K562 treated with DMSO at 1 percent for 48 hours (cell line): ENCODE results near the gene DOCK6. TPM values are rescaled to one million over a fixed set of nuclear protein-coding genes. Genes with fewer than 3 reads are reported as not detected.

Experiments
- total RNA-seq: library from RNA; unstranded; fragments of 300-600 nt; gene quantifications from 2 replicates; pipeline ENCODE4 v1.2.3, GENCODE V29; 2022; ENCODE audit warnings: low replicate concordance; ENCODE audit errors: extremely low read depth

Gene DOCK6, protein sequence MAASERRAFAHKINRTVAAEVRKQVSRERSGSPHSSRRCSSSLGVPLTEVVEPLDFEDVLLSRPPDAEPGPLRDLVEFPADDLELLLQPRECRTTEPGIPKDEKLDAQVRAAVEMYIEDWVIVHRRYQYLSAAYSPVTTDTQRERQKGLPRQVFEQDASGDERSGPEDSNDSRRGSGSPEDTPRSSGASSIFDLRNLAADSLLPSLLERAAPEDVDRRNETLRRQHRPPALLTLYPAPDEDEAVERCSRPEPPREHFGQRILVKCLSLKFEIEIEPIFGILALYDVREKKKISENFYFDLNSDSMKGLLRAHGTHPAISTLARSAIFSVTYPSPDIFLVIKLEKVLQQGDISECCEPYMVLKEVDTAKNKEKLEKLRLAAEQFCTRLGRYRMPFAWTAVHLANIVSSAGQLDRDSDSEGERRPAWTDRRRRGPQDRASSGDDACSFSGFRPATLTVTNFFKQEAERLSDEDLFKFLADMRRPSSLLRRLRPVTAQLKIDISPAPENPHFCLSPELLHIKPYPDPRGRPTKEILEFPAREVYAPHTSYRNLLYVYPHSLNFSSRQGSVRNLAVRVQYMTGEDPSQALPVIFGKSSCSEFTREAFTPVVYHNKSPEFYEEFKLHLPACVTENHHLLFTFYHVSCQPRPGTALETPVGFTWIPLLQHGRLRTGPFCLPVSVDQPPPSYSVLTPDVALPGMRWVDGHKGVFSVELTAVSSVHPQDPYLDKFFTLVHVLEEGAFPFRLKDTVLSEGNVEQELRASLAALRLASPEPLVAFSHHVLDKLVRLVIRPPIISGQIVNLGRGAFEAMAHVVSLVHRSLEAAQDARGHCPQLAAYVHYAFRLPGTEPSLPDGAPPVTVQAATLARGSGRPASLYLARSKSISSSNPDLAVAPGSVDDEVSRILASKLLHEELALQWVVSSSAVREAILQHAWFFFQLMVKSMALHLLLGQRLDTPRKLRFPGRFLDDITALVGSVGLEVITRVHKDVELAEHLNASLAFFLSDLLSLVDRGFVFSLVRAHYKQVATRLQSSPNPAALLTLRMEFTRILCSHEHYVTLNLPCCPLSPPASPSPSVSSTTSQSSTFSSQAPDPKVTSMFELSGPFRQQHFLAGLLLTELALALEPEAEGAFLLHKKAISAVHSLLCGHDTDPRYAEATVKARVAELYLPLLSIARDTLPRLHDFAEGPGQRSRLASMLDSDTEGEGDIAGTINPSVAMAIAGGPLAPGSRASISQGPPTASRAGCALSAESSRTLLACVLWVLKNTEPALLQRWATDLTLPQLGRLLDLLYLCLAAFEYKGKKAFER (N-terminal part only)
- not detected in 2 replicates for total RNA-seq

DNA sequence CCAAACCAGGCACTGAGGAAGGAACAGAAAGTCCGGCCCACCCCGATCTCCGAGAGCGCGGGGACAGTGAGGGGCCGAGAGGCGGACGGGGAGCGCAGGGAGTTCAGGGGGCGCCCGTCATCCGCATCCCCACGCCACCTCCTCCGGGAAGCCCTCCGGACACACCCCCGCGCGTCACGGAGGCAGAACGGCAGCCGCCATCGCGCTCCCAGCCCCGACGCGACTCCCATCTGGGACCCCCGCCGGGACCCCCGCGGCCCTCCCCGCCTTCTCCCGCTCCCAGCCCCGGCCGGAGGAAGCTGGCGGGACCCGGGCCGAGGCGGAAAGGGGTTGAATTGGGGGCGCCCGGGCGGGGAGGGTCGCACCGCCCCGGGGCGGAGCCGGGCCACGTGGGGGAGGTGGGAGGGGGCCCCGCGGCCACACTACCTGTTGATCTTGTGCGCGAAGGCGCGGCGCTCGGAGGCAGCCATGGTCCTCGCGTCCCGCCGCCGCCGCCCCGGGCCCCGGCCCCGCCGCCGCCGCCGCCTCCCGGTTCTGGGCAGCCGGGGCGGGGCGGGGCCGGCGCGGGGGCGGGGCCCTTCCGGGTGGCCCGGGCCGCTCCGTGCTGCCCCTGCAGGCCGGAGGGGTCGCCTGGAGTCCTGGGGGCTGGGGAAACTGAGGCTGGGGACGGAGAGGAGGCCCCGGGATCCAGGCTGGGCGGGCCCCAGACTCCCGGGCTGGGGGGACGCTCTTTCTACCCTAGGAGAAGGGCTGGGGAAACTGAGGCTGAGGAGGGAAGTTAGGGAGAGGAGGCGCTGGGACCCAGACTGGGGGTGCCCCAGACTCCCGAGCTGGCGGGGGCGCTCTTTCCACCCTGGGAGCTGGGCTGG lies at the start of gene DOCK6:
TSS of gene DOCK6 (minus strand) at position 554 of the 869 bp plus-strand sequence. CDS start at position 470, 84 bp downstream.

DNA sequence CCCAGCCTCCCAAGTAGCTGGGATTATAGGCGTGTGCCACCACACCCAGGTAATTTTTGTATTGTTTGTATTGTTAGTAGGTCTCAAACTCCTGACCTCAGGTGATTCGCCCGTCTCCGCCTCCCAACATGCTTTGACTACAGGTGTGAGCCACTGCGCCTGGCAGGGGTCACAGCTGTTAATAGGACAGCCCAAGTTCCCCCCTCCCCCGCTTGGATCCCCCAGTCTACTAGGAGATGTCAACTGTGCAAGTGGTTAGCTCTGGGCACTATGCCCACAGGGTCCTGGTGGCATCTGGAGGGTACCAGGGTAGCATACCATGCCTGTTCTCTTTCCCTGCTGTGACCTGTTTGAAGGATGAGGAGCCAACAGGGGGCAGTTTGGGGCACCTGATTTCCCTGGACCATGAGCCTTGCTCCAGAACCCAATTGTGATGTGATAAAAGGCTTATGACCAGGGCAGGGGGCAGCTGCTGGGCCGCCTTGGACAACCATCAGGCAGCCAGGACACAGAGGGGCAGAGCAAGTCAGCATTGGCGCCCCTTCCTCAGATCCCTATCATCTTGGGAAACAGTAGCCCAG lies 33.4 kb upstream of the DOCK6 start, which contains the start of gene TSPAN16:
TSS of gene TSPAN16 (plus strand) at position 496 of the 581 bp plus-strand sequence. CDS start 138 bp downstream, outside the sequence.

DNA sequence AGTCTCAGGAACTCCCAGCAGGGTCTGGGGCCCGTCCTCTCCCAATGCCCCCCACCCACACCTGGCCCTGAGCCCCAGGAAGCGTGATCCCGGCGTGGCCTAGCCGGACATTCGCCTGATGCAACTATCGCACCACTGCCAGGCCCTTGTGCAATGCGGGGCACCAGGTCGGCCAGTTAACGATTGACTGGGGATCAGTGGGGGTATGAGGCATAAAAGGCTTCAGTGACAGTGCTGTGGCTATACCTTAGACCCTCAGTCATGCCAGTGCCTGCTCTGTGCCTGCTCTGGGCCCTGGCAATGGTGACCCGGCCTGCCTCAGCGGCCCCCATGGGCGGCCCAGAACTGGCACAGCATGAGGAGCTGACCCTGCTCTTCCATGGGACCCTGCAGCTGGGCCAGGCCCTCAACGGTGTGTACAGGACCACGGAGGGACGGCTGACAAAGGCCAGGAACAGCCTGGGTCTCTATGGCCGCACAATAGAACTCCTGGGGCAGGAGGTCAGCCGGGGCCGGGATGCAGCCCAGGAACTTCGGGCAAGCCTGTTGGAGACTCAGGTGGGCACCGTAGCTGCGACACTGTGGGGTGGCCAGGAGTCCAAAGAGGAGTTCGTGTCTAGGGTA lies 22.8 kb downstream of the DOCK6 start, which contains the start of gene ANGPTL8:
TSS of gene ANGPTL8 (plus strand) at position 243 of the 624 bp plus-strand sequence. CDS start at position 262, 19 bp downstream.

DNA sequence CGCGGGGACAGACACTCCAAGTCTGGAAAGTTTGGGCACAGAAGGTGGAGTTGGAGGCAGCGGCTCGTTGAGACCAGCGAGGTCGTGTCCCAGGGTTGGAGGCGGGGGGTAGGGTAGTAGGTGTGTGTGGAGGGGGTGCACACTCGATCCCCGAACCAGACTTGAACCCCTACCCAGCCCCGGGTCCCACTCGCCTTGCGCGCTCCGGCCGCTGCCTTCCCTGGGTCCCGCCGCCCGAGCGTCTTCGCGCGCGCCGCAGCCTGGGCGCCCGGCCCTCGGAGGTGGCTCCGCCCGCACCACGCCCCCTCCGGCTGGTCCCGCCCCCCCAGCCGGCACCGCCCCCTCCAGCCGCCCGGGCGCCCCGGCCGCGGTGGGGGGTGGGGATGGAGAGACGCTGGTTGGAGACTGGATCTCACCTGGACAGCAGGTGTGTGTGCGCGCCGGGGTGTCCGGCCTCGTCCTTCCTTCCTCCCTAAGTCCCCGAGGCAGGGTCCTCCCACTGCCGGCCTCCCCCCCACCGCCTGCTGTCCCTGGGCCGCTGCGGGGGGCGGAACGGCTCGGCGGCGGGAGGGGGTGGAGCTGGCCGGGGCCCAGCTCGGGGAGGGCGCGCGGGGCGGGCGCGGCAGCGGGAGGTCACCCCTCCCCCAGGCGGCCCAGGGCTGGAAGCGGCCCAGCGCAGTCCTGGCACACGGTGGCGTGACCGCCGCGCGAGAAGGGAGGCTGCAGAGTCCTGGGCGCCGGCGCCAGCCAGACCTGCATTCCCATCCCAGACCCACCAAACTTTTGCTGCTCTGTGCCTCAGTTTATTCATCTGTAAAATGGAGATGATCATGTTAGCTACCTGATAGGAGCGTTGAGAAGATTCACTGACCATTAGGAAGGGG lies 64.8 kb downstream of the DOCK6 start, which contains the start of gene KANK2:
TSS of gene KANK2 (minus strand) at position 255 of the 884 bp plus-strand sequence. CDS start 3,034 bp downstream, outside the sequence.

DNA sequence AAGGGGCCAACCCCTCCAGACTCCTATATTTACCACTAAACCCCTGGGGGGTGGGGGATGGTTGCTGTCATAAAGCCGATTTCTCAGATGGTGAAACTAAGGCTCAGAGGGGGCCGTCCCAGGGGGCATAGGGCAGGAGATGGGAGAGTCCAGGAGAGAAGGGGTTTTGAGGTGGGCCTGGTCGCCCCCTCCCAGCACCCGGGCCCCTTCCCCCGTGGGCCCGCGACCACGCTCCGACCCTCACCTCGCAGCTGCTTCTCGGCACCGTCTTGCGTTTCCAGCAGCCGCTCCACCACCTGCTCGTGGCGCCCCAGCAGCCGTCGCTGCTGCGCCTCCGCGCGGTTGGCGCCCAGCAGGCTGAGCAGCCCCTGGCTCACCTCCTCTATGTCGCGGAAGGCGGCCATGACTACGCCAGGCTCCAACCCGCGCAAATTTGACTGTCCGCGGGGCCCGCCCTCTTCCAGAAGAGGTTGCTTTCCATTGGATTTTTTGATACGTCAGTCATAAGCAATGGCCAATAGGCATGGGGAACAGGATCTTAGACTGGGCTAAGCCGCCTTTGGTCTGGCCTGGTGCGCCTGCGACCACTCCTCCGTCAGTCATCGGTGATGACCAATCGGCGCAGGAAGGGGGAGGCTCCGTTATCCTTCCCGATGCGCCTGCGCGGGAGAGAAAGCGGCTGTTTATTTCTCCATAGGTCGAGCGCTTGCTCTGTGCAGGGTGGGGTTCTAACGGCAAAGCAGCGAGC lies 106.8 kb downstream of the DOCK6 start, which contains the start of gene SPC24:
TSS of gene SPC24 (minus strand) at position 410 of the 748 bp plus-strand sequence. CDS start at position 404, 6 bp downstream.

Other genes starting within 250 kb of the DOCK6 start
- 66.2 TPM in 1 of 2 replicates, not detected in the other for gene LDLR, start 173.1 kb downstream of the DOCK6 start, total RNA-seq
- gene SPC24, start 106.7 kb downstream of the DOCK6 start, total RNA-seq: not detected in 2 replicates
- 1,164 TPM in 1 of 2 replicates, not detected in the other for gene KANK2, start 65.0 kb downstream of the DOCK6 start, total RNA-seq
- gene ANGPTL8, start 22.9 kb downstream of the DOCK6 start, total RNA-seq: not detected in 2 replicates
- gene TSPAN16, start 33.6 kb upstream of the DOCK6 start, total RNA-seq: not detected in 2 replicates
- gene RAB3D, start 77.1 kb upstream of the DOCK6 start, total RNA-seq: not detected in 2 replicates
- gene TMEM205, start 83.7 kb upstream of the DOCK6 start, total RNA-seq: not detected in 2 replicates
- not detected in 2 replicates for gene CCDC159, start 84.0 kb upstream of the DOCK6 start, total RNA-seq
- gene PLPPR2, start 92.9 kb upstream of the DOCK6 start, total RNA-seq: not detected in 2 replicates
- gene SWSAP1, start 112.1 kb upstream of the DOCK6 start, total RNA-seq: not detected in 2 replicates
- gene EPOR, start 121.8 kb upstream of the DOCK6 start, total RNA-seq: not detected in 2 replicates
- gene RGL3, start 156.8 kb upstream of the DOCK6 start, total RNA-seq: not detected in 2 replicates
- not detected in 2 replicates for gene ODAD3, start 172.6 kb upstream of the DOCK6 start, total RNA-seq
- 230 TPM in 1 of 2 replicates, not detected in the other for gene PRKCSH, start 173.1 kb upstream of the DOCK6 start, total RNA-seq
- not detected in 2 replicates for gene ELAVL3, start 218.5 kb upstream of the DOCK6 start, total RNA-seq
- gene ZNF653, start 243.3 kb upstream of the DOCK6 start, total RNA-seq: not detected in 2 replicates